Right atrium auricular region (tissue), 2 donors: ENCODE data around the gene CAPN15. TPM values are rescaled to one million over a fixed set of nuclear protein-coding genes. Genes with fewer than 3 reads are reported as not detected.

ENCODE experiments used
- DNase-seq: peaks from one replicate; pipeline ENCODE4 v3.0.0-alpha.2; 2019; ENCODE audit warnings: low spot score
- H3K27ac ChIP-seq, 2 donors: fragments of 200-600 bp; sonication (generic); 1 replicate in 1 of 2; 2 replicates in 1 of 2; pipeline ENCODE4 v1.5.1; 2016 to 2019
- H3K27me3 ChIP-seq, 2 donors: fragments of 200-600 bp; sonication (generic); one replicate each; pipeline versions ENCODE4 v1.5.1 to v1.6.0; 2017 to 2019
- H3K36me3 ChIP-seq: fragments of 200-600 bp; sonication (generic); one replicate; pipeline ENCODE4 v1.5.1; 2016
- H3K4me1 ChIP-seq, 2 donors: fragments of 200-600 bp; sonication (generic); one replicate each; pipeline versions ENCODE4 v1.5.1 to v1.6.0; 2017 to 2019
- H3K4me3 ChIP-seq, 2 donors: fragments of 200-600 bp; sonication (generic); 1 replicate in 1 of 2; 2 replicates in 1 of 2; pipeline ENCODE4 v1.5.1; 2017 to 2019; ENCODE audit warnings: mild to moderate bottlenecking in 1 of 2, moderate library complexity in 1 of 2
- H3K9me3 ChIP-seq, 2 donors: fragments of 200-600 bp; sonication (generic); one replicate each; pipeline ENCODE4 v1.5.1; 2019
- CTCF ChIP-seq, 2 donors: fragments of 200-600 bp; sonication (generic); IDR thresholded peaks; one replicate each; pipeline ENCODE4 v1.5.1; 2019; ENCODE audit warnings: antibody characterized with exemption in 2 of 2
- total RNA-seq, 2 donors: library from RNA; depleted of rRNA; stranded (reverse); fragments of >200 nt; gene quantifications; one replicate each; pipeline ENCODE4 v1.1.0, GENCODE V29; 2016

CAPN15 gene
- total RNA-seq, 2 donors from 2014 or later: 18.5 to 28.1 TPM

GRCh38 chr16:515939-516226, 11.6 kb upstream of the CAPN15 start:
- H3K27ac ChIP-seq: no peak overlapping the region
- H3K4me1 ChIP-seq: no peaks in the 10 kb centered on the region
- H3K4me3 ChIP-seq: no peak overlapping the region
- peaks cover 40% of the 10 kb centered on the region for H3K36me3 ChIP-seq
- DNase-seq: no peak
- no peaks in the 10 kb centered on the region for H3K9me3 ChIP-seq
- H3K27me3 ChIP-seq: no peaks in the 10 kb centered on the region
- TF ChIP-seq CTCF (IDR thresholded peaks at IDR 0.05): no peak

GRCh38 chr16:516301-516700, 11.2 kb upstream of the CAPN15 start:
- Histone ChIP-seq H3K27me3 (no peaks in the 10 kb centered on the region), H3K4me3 (no peak overlapping the region), H3K9me3 (no peaks in the 10 kb centered on the region), H3K36me3 (peaks cover 44% of the 10 kb centered on the region), H3K4me1 (no peaks in the 10 kb centered on the region), H3K27ac (no peak overlapping the region)
- no peak for TF ChIP-seq CTCF (IDR thresholded peaks at IDR 0.05)
- DNase-seq: no peak

- H3K4me3 ChIP-seq: no peak overlapping the region
- H3K36me3 ChIP-seq: peaks cover 44% of the 10 kb centered on the region
- no peaks in the 10 kb centered on the region for H3K27me3 ChIP-seq
- no peaks in the 10 kb centered on the region for H3K4me1 ChIP-seq
- H3K9me3 ChIP-seq: no peaks in the 10 kb centered on the region
- H3K27ac ChIP-seq: no peak overlapping the region
- no peak for TF ChIP-seq CTCF (IDR thresholded peaks at IDR 0.05)
- DNase-seq: no peak
Observed at GRCh38 chr16:518858-519257, 8.7 kb upstream of the CAPN15 start.

- Histone ChIP-seq H3K27me3 (no peaks in the 10 kb centered on the region), H3K27ac (no peak overlapping the region), H3K4me1 (no peaks in the 10 kb centered on the region), H3K9me3 (no peaks in the 10 kb centered on the region), H3K4me3 (no peak overlapping the region), H3K36me3 (peaks cover 44% of the 10 kb centered on the region)
- DNase-seq: no peak
- TF ChIP-seq CTCF (IDR thresholded peaks at IDR 0.05): no peak
Observed at GRCh38 chr16:519425-519824, 8.1 kb upstream of the CAPN15 start.

- H3K27me3 ChIP-seq: no peaks in the 10 kb centered on the region
- H3K9me3 ChIP-seq: no peaks in the 10 kb centered on the region
- peaks cover 44% of the 10 kb centered on the region for H3K36me3 ChIP-seq
- no peak overlapping the region for H3K4me3 ChIP-seq
- H3K27ac ChIP-seq: no peak overlapping the region
- H3K4me1 ChIP-seq: no peaks in the 10 kb centered on the region
- no peak for TF ChIP-seq CTCF (IDR thresholded peaks at IDR 0.05)
- DNase-seq: no peak
Observed at GRCh38 chr16:519841-520687, 7.4 kb upstream of the CAPN15 start.

- peaks cover 44% of the 10 kb centered on the region for H3K36me3 ChIP-seq
- DNase-seq: no peak
Observed at GRCh38 chr16:520847-521246, 6.7 kb upstream of the CAPN15 start.

More at GRCh38 chr16:520847-521246, 6.7 kb upstream of the CAPN15 start:
- Histone ChIP-seq H3K4me1 (peaks cover 0 to 7% of the 10 kb centered on the region in 2 donors), H3K9me3 (no peaks in the 10 kb centered on the region), H3K27me3 (no peaks in the 10 kb centered on the region), H3K4me3 (no peak overlapping the region), H3K27ac (no peak overlapping the region)
- TF ChIP-seq CTCF (IDR thresholded peaks at IDR 0.05): no peak
